Activated CD8-positive, alpha-beta memory T cell treated with anti-CD3 and anti-CD28 coated beads for 48 hours (primary cell): ENCODE measurements around the gene OMG.
"Not testable (repeated sequence)": the region's sequence is repeated elsewhere in the genome, so short reads cannot be mapped to it uniquely, and the experiment has no call there.

Experiments used
- DNase-seq, 3 experiments: peaks; one replicate each; pipeline ENCODE4 v3.0.0-alpha.2; 2020; ENCODE audit warnings: low read depth in 2 of 3, low spot score in 2 of 3

The OMG gene

DNA sequence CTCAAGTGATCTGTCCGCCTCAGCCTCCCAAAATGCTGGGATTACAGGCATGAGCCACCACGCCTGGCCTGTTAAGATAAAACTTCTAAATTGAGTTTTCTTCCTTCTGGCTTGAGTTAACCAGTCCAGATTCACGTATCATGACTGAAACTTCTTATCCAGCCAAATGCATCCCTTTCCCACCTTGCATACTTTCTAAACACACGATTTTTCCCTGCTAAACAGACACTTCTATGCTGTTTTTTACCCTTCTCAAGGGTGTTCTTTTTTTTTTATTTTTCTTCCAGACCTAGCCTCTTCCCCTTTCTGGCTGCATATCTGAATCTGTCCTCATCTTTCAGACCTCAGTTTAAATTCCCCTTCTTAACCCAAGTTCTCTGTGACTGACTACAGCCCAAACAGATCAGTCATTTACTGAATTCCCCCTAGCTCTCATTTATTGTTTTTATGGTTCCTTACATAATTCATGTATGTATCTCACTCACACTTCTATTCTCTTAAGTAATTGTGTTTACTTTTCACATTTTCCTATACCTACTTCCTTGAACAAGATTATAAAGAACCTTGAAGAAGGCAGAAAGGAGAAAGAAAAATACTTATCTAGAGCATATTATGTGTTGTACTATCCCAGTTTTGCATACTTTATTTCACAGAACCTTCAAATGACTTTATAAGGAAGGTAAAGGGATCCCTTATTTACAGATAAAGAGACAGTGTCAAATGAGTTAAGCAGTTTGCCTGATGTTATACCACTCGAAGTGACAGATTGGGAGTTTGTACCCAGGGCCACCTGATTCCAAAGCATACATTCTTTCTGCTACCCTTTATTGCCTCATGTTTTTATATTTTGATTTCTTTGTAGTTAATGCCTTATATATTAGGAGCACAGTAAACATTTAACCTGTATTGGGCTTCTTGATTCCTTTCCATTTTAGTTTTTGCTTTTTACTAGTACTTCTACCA lies 11.6 kb upstream of the OMG start:
- DNase-seq: no peak

DNA sequence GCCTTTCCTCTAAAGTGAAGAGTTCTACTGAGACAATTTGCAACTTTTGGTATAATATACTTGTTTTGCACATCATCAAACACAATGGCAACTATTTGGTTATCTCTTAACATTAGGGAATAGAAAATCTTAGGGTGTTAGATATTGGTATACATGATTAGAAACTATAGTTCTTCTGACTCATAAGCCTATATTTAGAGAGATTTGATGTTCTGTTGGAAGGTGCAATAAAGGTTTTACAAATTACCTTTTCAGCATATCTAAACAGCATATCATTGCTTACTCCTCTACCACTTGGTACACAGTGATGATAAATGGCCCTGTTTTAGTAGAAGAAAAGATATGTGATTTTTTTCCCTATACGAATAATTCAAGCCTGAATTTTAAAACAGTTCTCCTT lies 10.6 kb upstream of the OMG start:
- no peak for DNase-seq

DNA sequence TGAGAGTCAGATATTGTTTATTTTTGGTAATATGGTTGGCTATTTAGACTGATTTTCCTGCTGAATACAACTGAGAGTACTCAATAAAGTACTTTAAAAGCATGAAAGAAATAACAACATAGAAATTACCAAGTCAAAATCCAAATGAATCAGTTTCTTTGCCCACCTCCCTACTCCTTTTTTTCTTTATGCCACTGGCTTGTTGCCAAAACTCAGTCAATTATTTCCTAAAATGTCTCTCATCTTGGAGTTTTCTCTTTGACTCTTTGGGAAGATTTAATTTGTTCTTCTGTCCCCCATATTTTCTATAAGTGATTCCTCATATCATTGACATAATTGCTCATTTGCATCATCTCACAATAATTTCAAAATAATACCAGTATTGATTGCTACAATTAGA lies 2.6 kb upstream of the OMG start:
- no peak for DNase-seq

DNA sequence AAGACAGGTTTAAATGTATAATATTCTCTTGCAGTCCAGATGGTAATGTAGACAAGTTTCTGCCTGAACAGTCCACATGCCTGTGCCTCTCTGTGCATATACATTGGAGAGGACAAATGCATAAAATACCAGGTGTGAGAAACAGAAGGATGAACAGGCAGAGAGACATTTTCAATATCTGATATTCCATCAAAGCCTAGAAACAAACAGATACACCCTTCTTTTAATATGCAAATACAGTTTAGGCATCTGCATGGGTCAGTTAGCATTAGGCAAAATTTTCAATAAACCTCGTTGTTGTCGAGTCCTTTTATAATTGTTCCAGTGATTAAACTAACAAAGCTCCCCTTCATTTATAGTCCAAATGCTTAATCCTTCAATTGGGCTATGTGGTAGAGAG lies 897 bp downstream of the OMG start:
- DNase-seq: no peak

DNA sequence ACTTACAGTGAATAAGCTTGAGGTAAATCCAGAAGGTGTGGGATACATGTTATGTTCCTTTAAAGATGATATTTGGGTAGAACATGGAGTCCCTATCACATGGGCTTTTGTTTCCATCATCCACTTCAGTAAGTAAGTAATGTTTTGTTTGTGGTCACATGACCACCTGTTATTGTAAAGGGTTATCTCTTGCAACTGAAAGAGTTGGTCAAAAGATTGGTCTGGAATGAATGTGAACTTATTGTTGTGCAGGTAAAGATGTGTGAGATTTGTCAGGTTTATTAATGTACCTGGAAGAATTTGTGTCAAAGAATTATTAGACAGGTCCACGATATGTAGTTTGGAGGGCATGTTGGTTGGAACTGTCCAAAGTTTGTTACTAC lies 1.6 kb downstream of the OMG start:
- DNase-seq: no peak

DNA sequence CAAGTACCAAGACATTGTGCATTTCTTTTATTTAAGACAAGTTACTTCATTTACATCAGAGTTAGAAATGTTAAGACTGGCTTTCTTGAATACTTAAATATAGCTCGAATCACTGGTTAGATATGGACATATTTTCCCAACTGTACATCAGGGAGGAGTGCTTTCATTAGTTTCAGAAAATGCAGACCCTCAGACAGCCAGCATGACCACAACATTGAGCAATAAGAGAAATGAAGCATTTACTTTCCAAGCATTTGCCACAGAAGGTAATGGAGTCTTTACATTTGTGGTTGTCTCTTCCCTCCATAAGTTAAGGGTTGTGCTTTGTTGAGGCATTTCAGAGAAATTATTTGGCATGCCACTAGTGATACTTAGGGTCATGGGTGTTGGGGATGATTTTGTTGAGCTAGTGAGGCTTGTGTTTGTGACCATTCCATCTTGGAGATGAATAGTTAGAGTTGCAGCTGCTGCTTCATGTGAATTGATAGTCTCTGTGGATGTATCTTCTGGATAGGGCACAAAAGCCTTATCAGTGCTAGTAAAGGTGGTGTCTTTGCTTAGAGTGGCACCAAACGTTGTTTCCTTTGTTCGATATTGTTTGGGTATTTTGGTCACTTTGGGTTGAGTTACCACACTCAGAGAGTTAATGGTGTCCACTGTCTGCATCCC lies 2.1 kb downstream of the OMG start:
- no peak for DNase-seq

DNA sequence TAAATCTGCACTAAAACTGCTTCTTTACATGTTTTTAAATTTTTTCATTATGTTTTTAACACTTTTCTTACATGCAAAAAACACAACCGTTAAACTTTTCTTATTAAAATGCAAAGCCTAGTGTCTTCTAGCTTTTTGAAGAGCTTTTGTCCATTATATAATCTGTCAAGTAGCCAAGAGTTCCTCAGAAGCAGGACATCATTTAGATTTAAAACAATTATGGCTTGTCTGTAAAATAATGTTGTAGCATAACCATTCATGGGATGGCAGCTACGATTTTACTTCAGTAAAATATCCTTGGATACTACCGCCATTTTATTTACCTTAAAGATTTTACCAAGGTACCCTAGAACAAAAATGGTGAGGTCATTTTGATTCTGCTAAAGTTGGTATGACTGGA lies 2.8 kb downstream of the OMG start:
- no peak for DNase-seq

DNA sequence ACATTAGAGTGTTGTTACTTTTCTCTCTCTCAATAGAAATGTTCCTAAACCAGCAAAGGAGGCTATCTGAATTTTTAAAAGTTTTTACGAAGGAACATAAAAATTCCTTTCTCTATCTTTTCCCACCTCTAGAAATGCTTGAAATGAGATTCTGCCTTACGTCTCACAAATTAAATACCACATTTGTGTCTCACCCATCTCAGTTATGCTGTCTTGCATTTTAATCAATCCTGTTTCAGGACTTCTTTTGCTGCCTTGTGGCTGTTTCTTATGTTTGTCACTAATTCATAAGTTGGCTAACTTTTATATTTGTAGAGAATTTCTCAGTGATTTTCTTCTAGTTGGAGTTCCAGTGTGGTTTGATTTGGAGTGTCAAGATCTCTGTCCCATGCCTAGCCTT lies 3.5 kb downstream of the OMG start:
- DNase-seq: no peak

DNA sequence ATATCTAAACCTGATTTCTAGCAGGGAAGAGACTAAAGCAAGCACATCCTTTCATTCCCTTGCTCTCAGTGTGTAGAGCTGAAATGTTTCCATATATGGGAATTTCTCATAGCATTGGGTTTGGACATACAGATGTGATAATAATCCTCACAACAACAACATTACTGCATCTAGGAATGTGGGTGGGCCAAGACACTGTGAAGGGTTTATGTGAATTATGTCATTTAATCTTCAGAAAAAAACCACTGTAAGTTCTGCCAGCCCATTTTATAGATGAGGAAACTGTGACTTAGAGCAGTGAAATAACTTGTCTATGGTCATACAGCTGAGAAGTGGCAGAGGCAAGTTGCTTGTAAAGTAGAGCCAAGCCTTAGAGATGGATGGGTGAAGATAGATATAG lies 5.2 kb downstream of the OMG start:
- DNase-seq: no peak

DNA sequence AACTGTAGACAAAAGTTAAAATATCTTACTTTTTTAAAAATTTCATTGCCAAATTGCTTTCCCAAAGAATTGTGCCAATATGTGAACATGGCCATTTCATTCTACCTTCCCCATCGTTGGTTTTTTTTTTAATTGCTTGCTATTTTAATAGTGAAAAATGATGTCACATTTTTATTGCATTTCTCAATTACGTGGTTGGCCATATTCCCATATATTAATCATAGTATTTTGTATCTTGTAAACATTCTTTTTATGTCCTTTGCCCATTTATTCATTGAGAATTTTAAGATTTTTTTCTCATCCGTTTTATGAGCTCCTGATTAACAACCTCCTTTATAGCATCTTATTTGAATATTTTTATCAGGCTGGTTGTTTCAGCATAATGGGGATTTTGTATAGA lies 7.2 kb downstream of the OMG start:
- DNase-seq: no peak

DNA sequence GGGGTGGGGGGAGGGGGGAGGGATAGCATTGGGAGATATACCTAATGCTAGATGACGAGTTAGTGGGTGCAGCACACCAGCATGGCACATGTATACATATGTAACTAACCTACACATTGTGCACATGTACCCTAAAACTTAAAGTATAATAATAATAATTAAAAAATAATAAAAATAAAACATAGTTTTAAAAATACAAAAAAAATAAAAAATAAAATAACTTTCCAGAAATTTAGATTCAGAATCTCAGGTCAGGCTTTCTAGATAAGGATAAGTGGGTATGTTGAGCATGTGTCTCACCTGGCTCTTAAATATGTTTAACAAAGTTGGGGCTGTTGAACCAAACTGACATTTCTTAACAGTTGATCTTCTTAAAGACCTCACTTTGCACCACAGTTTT lies 9.1 kb downstream of the OMG start:
- DNase-seq: not testable (repeated sequence)

DNA sequence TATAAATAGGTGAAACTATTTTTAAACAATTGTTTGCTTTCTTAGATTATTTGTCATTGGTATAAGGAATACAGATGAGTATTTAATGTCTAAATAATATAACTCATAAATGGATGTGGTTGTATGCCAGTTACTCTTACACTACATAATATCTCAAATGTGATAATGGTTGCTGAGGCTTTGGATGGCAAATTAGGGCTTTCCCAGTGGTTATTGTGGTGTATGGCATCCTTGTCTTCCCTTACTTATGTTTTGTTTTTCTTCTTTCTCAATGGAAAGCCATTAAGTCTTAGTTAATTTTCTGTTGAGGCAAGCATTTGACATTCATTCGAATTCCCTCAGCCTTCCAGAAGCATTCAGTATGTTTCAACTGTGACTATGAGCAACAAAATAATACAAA lies 10.5 kb downstream of the OMG start:
- no peak for DNase-seq

DNA sequence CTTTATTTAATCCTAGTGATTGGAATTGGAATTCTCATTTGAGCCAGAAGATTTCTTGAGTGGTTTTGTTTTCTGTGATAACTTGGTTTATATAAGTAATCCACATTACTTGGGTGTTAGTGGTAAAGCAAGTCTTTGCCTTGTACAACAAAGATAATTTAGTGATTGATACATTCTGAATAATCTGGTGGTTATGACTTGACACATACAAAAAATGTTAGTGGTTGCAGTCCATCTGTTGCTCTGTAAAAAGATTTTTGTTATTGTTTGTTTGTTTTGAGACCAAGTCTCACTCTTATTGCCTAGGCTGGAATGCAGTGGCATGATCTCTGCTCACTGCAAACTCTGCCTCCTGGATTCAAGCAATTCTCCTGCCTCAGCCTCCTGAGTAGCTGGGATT lies 13.2 kb downstream of the OMG start:
- DNase-seq: no peak

DNA sequence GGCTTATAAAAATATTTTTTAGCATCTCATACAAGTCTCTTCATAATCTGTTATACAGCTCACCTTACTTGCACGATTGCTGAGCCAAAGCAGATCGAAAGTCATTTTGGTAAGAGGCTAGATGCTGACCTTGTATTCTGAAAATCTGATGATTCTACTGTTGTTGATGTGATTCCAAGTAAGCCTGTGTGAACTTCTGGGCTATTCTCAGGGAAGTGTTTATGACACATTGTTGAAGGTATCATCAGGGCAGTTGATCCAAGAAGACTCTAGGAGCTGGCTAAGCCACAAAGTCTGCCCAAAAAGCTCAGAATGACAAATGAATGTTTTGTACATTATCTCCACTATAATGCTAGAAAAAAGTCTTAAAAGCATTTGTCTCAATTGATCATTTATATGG lies 16.0 kb downstream of the OMG start:
- DNase-seq: no peak

DNA sequence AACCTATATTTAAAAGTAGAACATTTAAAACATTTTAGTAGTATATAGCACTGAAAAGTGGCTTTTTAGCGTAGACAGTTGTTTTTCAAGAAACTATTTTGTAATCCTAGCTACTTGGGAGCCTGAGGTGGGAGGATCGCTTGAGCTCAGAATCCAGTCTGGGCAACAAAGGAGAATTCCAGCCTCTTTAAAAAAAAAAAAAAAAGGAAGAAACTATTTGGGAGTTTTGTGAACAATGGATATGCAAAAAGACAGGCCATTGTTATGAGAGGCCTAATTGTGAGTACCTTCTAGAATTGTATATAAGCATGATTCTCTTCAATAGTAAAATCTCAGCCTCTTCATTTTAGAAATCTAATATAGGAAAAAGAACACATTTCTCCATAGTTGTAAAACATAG lies 17.6 kb downstream of the OMG start:
- no peak for DNase-seq

DNA sequence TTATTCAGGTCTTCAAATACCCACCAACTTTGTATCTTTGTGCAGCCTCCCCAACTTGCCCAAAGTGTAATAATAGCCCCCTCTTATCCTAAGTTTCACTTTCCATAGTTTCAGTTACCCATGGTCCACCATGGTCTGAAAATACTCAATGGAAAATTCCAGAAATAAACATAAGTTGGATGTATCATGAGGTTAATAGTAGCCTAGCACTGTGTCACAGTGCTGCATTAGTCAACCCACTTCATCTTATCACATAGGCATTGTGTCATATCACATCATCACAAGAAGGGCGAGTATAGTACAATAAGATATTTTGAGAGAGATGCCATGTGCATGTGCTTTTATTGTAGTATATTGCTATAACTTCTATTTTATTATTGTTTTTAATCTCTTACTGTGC lies 21.9 kb downstream of the OMG start:
- no peak for DNase-seq

DNA sequence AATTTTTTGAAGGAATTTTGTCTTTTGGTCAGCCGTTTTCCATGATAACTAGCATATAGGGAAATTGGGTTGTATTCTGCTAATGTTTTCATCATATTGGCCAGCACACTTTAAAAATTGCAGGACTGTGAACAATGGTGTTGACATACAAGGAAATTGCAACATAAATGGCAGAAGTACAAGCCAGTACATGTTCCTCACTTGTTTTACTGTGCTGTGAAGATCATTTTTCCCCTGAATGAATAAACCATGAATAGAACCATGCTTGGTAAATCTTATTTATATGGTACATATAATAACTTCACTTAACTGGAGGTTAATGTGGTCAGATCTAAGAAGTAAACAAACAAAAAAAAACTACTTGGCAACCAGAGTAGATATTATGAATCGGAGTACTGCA lies 22.8 kb downstream of the OMG start:
- no peak for DNase-seq

DNA sequence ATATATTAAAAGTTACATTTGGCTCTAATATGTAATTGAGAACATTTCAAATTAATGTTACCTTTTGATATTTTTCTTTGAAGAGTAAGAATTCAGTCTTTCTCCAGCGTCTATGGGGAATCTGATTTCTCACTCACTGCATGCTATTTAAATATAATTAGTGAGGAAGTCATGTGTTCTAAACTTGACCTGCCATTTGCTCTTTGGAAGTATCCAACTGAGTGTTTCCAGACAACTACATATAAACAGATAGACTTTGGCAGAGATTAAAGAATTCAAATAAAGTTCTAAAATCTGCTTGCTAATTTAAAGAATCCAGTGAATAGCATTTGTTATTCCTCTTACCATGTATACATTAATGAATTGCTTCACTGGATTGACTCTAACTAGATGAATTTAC lies 23.5 kb downstream of the OMG start:
- no peak for DNase-seq

DNA sequence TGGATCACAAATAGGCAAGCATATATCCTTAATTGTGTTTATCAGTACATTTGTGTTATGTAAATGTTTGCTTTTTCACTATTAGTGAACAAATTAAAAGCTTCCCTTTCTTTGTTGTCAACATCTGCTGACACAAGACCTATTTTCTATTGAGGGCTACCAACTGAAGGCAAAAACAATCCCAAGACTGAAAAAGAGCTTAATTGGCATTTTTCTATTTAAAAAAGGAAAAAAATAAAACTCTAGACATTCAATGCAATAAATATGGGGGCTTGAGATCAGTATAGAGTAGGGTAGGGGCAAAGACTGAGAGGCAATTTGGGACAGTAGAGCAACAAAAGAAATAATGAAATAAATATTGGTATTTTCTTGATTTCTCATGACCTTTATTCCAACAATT lies 24.2 kb downstream of the OMG start:
- DNase-seq: no peak

DNA sequence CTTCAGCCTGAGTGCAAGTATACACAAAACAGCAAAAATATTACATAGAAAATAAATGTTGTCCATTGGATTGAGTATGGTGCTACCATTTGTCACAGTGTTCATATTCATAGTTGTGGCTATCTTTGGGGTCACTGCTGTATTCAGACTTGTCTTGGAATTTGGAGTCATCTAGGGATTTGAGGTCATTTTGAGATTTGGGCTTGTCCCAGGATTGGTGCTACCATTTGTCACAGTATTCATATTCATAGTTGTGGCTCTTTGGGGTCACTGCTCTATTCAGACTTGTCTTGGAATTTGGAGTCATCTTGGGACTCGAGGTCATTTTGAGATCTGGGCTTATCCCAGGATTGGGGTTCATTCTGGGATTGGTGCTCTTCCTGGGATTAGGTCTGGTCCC lies 24.8 kb downstream of the OMG start:
- no peak for DNase-seq

DNA sequence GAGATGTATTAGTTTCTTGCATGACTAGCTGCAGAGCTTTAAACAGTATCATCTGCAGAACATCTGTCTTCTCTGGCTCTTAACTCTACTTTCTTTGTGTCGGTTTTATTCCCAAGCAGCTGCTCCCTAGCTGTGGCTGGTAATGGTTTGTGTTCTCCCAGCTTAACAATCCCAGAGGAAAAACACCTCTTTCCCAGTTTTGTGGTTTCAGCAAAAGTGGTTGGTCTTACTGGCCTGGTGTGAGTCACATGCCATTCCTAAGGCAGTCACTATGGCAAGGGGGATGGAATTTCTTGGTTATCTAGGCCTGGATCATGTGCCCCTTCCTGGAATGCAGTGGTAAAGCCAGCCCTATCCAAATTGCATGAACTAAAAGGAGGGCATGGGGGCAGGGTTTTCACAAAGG lies 27.5 kb downstream of the OMG start:
- no peak for DNase-seq

DNA sequence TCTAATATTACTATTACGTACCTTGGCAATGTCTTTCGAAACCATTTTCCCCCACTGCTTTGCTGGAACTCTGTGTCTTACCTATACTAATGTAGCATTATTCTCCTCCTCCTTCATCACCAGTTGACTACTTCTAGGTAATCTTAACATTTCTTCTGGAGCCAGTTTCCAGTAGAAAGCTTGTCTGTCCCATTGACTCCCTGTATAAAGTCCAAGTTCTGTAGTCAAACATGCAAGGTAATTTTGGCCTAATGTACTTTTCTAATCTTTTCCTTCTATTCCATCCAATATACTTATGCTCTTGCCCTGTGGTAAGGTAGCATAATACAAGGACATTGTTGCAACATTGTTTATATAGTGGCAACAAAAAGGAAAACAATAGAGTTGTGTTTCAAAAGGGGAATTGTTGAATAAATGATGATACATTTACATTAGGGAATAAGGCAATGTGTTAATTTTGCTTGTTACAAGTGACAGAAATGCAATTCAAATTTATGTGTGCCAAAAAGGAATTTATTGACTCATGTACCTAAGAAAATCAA lies 27.9 kb downstream of the OMG start:
- DNase-seq: no peak

DNA sequence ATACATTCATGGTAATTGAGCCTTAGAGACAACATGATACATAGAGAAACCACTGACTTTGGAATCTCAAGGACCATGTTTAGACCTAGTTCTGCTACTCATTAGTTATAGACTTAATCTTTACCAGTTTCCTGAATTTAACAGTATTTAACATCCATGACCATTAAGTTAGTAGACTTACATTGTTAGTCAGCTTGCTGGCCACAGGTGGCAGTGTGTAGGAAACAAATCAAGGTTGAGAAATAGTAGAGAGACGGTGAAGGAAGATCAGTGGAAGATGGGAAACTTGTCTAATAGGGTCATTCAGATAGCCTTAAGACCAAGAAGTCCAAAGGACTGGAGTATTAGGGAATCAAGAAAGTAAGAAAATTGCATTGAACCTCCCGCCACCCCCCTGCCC lies 31.0 kb downstream of the OMG start:
- no peak for DNase-seq
